ENCODE measurements around the gene RARB. TPM values are rescaled to one million over a fixed set of nuclear protein-coding genes. Genes with fewer than 3 reads are reported as not detected.

The RARB gene
- polyA plus RNA-seq, 1 donor (not counting 4 experiments of a cell fraction or from before 2014, with no cell fraction given) = 0.03 TPM

- dilution Hi-C loops (cut with MboI; ENCODE audit: extremely low pct_ligation_motif_present, low sequenced_read_pairs) = no loop called here
- H3K9me3 ChIP-seq (ENCODE audit: control insufficient read depth, low read depth, low read length) = no peaks in the 10 kb centered on the region
- H2AFZ ChIP-seq (ENCODE audit: control insufficient read depth, low read length) = no peak overlapping the region
- no peaks in the 10 kb centered on the region for H3K36me3 ChIP-seq (ENCODE audit: control insufficient read depth in 2 of 2, extremely low read depth in 1 of 2, insufficient read depth in 2 of 2, low read length in 2 of 2)
- H3K4me3 ChIP-seq (ENCODE audit: control insufficient read depth in 2 of 3, extremely low read depth in 1 of 3, insufficient read depth in 2 of 3, low read depth in 1 of 3, low read length in 3 of 3) = no peak overlapping the region
- DNase-seq (ENCODE audit: low read depth, low spot score) = no peak
- H3K9ac ChIP-seq (ENCODE audit: control insufficient read depth, extremely low read depth, insufficient read depth, low read length) = no peak overlapping the region
- no peaks in the 10 kb centered on the region for H3K27me3 ChIP-seq (ENCODE audit: control insufficient read depth, extremely low read depth, insufficient read depth, low read length)
- H3K27ac ChIP-seq (ENCODE audit: control insufficient read depth, insufficient read depth, low read length) = no peak overlapping the region
- FAIRE-seq = no peak
- H3K9me1 ChIP-seq (ENCODE audit: control insufficient read depth, extremely low read depth, insufficient read depth, low read length) = no peaks in the 10 kb centered on the region
- no peaks in the 10 kb centered on the region for H3K79me2 ChIP-seq (ENCODE audit: control insufficient read depth, insufficient read depth, low read length)
- no peaks in the 10 kb centered on the region for H4K20me1 ChIP-seq (ENCODE audit: control insufficient read depth, extremely low read depth, insufficient read depth, low read length)
- no peak for TF ChIP-seq CTCF (optimal IDR thresholded peaks at IDR 0.05 in 1 of 3, IDR thresholded peaks at IDR 0.05 in 1 of 3, conservative IDR thresholded peaks at IDR 0.05 in 1 of 3; ENCODE audit: extremely low read depth in 1 of 3, insufficient read depth in 2 of 3, low read length in 3 of 3)
- no peak for TF ChIP-seq EZH2 (IDR thresholded peaks at IDR 0.05; ENCODE audit: low read length)
- no peaks in the 10 kb centered on the region for H3K4me1 ChIP-seq (ENCODE audit: control insufficient read depth, extremely low read depth, insufficient read depth, low read length)
- no peak overlapping the region for H3K4me2 ChIP-seq (ENCODE audit: control insufficient read depth, extremely low read depth, insufficient read depth, low read depth, low read length)
Observed at GRCh38 chr3:25583343-25583742, 155.3 kb downstream of the RARB start.

- Histone ChIP-seq H3K9me1 (ENCODE audit: control insufficient read depth, extremely low read depth, insufficient read depth, low read length) (no peaks in the 10 kb centered on the region), H3K4me2 (ENCODE audit: control insufficient read depth, extremely low read depth, insufficient read depth, low read depth, low read length) (no peak overlapping the region), H3K27me3 (ENCODE audit: control insufficient read depth, extremely low read depth, insufficient read depth, low read length) (no peaks in the 10 kb centered on the region), H2AFZ (ENCODE audit: control insufficient read depth, low read length) (no peak overlapping the region), H3K4me3 (ENCODE audit: control insufficient read depth in 2 of 3, extremely low read depth in 1 of 3, insufficient read depth in 2 of 3, low read depth in 1 of 3, low read length in 3 of 3) (no peak overlapping the region), H3K36me3 (ENCODE audit: control insufficient read depth in 2 of 2, extremely low read depth in 1 of 2, insufficient read depth in 2 of 2, low read length in 2 of 2) (no peaks in the 10 kb centered on the region), H3K9me3 (ENCODE audit: control insufficient read depth, low read depth, low read length) (no peaks in the 10 kb centered on the region), H3K4me1 (ENCODE audit: control insufficient read depth, extremely low read depth, insufficient read depth, low read length) (no peaks in the 10 kb centered on the region), H4K20me1 (ENCODE audit: control insufficient read depth, extremely low read depth, insufficient read depth, low read length) (no peaks in the 10 kb centered on the region), H3K79me2 (ENCODE audit: control insufficient read depth, insufficient read depth, low read length) (no peaks in the 10 kb centered on the region), H3K27ac (ENCODE audit: control insufficient read depth, insufficient read depth, low read length) (no peak overlapping the region), H3K9ac (ENCODE audit: control insufficient read depth, extremely low read depth, insufficient read depth, low read length) (no peak overlapping the region)
- dilution Hi-C loops (cut with MboI; ENCODE audit: extremely low pct_ligation_motif_present, low sequenced_read_pairs) = no loop called here
- TF ChIP-seq CTCF (optimal IDR thresholded peaks at IDR 0.05 in 1 of 3, IDR thresholded peaks at IDR 0.05 in 1 of 3, conservative IDR thresholded peaks at IDR 0.05 in 1 of 3; ENCODE audit: extremely low read depth in 1 of 3, insufficient read depth in 2 of 3, low read length in 3 of 3) (no peak), EZH2 (IDR thresholded peaks at IDR 0.05; ENCODE audit: low read length) (no peak)
- DNase-seq (ENCODE audit: low read depth, low spot score) (no peak), FAIRE-seq (no peak)
Observed at GRCh38 chr3:25584011-25584789, 156.1 kb downstream of the RARB start.
